Erythroblast (primary cell): ENCODE measurements around the gene THSD4.
A peak's percentile ranks its signal among the peaks of the same experiment; 100 is the strongest.
"Not testable (repeated sequence)": the region's sequence is repeated elsewhere in the genome, so short reads cannot be mapped to it uniquely, and the experiment has no call there.

Experiments
- DNase-seq, 2 experiments: peaks; one replicate each; lab custom pipeline; 2025; lab: John Stamatoyannopoulos, UW
- GATA1 ChIP-seq: IDR thresholded peaks from 2 replicates; pipeline ENCODE4 v1.6.1; 2011; ENCODE audit warnings: low read depth, mild to moderate bottlenecking, control low read depth, low read length, moderate library complexity
- POLR2A ChIP-seq: IDR thresholded peaks from 2 replicates; pipeline ENCODE4 v1.6.1; 2011; ENCODE audit warnings: mild to moderate bottlenecking, low read length

THSD4 gene

DNA sequence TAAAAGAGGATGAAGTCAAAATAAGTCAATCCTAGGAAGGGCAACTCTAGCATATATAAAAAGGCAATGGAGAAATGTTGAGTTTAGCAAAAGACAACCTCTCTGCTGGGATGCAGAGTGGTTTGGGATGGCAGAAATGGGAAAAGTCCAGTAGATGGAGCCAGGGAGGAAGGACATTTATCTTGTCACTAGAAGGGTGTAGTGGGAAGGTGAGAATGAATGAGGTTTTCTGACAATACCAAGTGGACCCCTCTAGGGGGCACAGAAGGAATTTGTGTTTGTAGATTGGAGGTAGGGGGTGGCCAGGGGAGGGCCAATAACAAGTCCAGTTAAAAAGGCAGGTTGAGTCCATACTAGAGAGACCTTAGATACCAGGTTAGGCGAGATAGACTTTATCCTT lies 80.0 kb downstream of the THSD4 start:
- no peak for TF ChIP-seq POLR2A
- no peak for TF ChIP-seq GATA1
- no peak for DNase-seq

GRCh38 chr15:71197620-71198019 lies 82.3 kb downstream of the THSD4 start:
- TF ChIP-seq GATA1 (no peak), POLR2A (no peak)
- no peak for DNase-seq

- no peak for TF ChIP-seq POLR2A
- no peak for TF ChIP-seq GATA1
- DNase-seq, result no peak
Measured at GRCh38 chr15:71198846-71199245, 83.6 kb downstream of the THSD4 start.

- DNase-seq, result peak in 1 of 2 experiments; percentile 6
- TF ChIP-seq GATA1 (no peak), POLR2A (no peak)
Measured at GRCh38 chr15:71199384-71200351, 84.4 kb downstream of the THSD4 start.

DNA sequence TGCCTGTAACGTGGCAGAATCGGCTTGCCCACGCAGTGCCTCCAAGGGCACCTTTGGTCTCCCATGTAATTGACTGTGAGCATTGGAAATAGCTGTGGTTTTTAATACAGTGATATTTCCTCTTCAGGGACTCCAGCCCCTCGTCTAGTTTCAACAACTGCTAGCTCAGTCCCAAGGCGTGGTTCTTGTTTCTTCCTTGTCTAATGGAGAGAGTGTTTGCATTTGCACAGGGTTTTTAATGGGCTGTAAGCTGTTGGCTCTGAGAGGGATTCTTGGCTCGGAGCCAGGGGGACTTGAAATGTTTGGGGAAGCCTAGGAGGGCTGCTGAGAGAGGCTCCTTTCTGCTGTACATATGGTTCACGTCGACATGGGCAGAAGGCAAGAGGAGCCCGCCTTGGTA lies 86.2 kb downstream of the THSD4 start:
- TF ChIP-seq GATA1 (no peak), POLR2A (no peak)
- DNase-seq, result no peak

- TF ChIP-seq POLR2A (no peak), GATA1 (no peak)
- DNase-seq, result no peak
Measured at GRCh38 chr15:71202712-71203111, 87.4 kb downstream of the THSD4 start.

DNA sequence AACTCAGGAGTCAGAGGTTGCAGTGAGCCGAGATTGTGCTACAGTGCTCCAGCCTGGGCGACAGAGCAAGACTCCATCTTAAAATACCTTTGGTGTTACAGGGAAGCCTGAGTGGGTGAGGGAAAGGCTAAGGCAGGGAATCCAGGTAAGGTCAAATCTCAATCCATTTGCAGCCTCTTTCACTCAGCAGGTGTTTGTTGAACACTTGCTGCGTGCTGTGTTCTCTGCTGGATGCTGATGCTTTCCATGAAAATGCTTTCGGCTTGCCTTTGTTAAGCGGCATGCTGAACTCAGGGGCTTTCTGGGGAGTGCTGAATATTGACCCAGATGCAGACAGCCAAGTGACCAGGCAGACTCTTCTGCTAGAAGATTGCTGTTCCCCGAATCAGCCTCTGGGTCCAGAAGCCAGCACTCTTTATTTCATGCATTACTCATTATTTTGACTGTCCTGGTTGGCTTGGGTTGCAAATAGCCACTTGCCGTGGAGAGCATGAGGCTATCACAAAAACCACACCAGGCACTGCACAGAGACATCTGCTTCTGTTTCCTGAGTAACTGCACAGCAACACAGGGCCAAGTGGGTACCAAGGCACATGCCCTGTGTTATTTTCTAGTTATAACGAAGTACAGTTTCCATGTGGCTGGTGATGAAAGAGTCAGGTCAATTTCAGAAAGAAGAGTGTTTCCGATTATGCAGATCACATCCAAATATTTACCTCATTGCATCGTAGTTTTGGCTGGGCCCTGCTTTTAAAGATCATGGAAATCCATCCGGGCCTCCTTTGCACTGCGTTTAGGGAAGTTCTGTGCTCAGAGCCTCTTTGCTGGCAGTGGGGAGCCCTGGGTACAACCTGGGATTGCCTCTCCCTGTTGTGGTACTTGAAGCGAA lies 88.6 kb downstream of the THSD4 start:
- TF ChIP-seq GATA1 (no peak), POLR2A (no peak)
- DNase-seq, result no peak

DNA sequence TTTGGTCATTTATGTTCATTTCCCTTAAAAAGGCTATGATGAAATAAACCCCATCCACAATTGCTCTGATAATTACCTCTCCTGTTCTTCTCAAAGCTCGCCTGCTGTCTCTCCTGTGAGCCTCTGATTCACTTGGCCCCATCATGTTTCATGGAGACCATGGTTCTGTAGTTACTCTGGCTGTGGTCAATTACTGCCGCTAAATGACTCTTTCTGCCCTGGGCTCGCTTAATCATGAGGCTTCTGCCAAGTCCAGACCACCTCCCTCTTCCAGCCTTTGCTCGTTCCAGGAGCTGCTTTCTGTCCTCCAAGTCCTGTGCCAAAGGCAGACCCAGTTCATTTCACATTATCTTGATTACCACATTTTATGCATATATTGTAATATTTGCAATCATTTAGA lies 91.9 kb downstream of the THSD4 start:
- no peak for DNase-seq
- TF ChIP-seq GATA1, result no peak

GRCh38 chr15:71212146-71212545 lies 96.9 kb downstream of the THSD4 start:
- TF ChIP-seq GATA1 (no peak), POLR2A (no peak)
- no peak for DNase-seq

DNA sequence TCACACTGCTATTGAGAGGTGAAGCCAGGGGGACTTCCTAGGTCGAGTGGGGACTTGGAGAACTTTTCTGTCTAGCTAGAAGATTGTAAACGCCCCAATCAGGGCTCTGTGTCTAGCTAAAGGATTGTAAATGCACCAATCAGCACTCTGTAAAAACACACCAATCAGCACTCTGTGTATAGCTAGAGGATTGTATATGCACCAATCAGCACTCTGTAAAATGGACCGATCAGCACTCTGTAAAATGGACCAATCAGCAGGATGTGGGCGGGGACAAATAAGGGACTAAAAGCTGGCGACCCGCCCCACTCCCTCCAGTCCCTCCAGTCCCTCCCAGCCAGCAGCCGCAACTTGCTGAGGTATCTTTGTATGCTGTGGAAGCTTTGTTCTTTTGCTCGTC lies 98.7 kb downstream of the THSD4 start:
- not testable (repeated sequence) for DNase-seq

- no peak for DNase-seq
- no peak for TF ChIP-seq GATA1
- no peak for TF ChIP-seq POLR2A
Measured at GRCh38 chr15:71215126-71215894, 100.0 kb downstream of the THSD4 start.

DNA sequence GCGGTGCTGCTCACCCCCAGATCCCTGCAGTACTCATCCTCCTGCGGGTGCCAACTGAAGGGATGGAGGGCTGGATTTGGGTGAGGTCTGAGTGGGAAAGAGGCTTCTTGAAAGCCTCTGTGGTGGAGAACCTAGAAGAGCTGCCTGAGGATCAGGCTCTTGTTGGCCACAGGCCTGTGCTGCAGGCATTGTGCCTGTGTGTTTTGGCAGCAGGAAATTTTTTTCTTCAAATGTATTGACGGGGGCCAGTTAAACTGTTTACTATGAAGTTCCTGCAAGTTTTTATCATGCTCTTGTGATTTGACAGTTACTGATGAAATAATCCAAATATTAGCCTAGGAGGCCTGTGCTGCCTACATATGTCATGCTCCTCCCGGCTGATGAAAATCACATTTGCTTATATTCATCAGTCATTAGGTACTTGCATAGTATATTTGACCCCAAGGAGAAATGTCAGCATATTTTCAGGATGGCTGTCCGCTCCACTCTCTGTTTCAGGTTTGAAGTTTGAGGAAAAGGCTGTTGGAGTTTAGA lies 103.1 kb downstream of the THSD4 start:
- DNase-seq, result no peak
- TF ChIP-seq POLR2A, result no peak
- TF ChIP-seq GATA1, result no peak

DNA sequence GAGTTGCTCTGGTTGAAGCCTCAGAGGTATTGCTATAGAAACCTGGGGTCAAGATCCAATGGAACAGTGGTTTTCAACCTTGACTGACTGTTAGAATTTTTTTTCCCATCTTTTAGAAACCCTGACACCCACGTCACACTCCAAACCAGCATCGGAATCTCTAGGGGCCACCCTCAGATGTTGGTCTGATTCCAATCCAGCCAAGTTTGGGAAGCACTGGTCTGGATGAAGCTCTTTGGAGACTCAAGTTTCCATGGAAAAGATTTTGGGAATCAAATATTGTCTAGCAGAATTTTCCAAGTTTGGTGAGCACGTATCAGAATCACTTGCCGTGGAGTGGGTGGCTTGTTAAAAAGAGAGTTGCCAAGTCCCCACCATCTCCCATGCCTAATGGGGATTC lies 103.8 kb downstream of the THSD4 start:
- TF ChIP-seq POLR2A (no peak), GATA1 (no peak)
- no peak for DNase-seq
